ENCODE measurements around the gene YIF1A.
"Not testable (repeated sequence)": the region's sequence is repeated elsewhere in the genome, so short reads cannot be mapped to it uniquely, and the experiment has no call there.

Gene YIF1A

GRCh38 chr11:66311470-66311964 lies 22.6 kb upstream of the YIF1A start:
- peak overlapping the region; percentile 63 for H3K4me3 ChIP-seq (ENCODE audit: insufficient read depth, low read depth, low read length, poor library complexity, severe bottlenecking)
- DNase-seq: no peak
- H3K4me1 ChIP-seq (ENCODE audit: control insufficient read depth, insufficient read depth, low read length, poor library complexity, severe bottlenecking): peaks cover 12% of the 10 kb centered on the region
- H3K36me3 ChIP-seq (ENCODE audit: control insufficient read depth, insufficient read depth, low read length): no peaks in the 10 kb centered on the region
- H3K27ac ChIP-seq (ENCODE audit: insufficient read depth, low read length, poor library complexity, severe bottlenecking): peak overlapping the region; percentile 74
- H3K9me3 ChIP-seq (ENCODE audit: control insufficient read depth, low read length): no peaks in the 10 kb centered on the region
- H3K27me3 ChIP-seq (replicated peaks; ENCODE audit: control insufficient read depth, insufficient read depth, low read length, poor library complexity, severe bottlenecking): no peaks in the 10 kb centered on the region

DNA sequence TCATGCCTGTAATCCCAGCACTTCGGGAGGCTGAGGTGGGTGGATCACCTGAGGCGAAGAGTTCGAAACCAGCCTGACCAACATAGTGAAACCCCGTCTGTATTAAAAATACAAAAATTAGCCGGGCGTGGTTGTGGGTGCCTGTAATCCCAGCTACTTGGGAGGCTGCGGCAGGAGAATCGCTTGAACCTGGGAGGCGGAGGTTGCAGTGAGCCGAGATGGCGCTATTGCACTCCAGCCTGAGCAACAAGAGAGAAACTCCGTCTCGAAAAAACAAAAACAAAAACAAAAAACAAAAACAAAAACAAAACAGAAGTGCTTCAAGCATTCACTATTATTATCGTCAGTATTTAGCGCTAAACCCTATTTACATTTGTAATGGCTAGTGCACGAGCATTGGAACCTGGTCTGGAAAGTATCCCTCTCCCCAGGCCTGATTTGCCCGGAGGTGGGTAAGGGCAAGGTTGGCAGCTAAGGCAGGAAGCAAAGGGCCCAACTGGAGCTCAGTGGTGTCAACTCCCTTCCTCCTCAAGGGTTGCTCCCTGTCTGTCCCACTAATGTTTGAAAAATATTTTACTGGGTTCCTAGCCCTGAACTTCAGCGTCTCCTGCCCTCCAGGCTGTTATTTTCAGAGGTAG lies 22.0 kb upstream of the YIF1A start:
- not testable (repeated sequence) for DNase-seq; H3K9me3 ChIP-seq (ENCODE audit: control insufficient read depth, low read length); H3K27ac ChIP-seq (ENCODE audit: insufficient read depth, low read length, poor library complexity, severe bottlenecking); H3K36me3 ChIP-seq (ENCODE audit: control insufficient read depth, insufficient read depth, low read length); H3K27me3 ChIP-seq (replicated peaks; ENCODE audit: control insufficient read depth, insufficient read depth, low read length, poor library complexity, severe bottlenecking); H3K4me3 ChIP-seq (ENCODE audit: insufficient read depth, low read depth, low read length, poor library complexity, severe bottlenecking)
- H3K4me1 ChIP-seq (ENCODE audit: control insufficient read depth, insufficient read depth, low read length, poor library complexity, severe bottlenecking): peaks cover 12% of the 10 kb centered on the region

DNA sequence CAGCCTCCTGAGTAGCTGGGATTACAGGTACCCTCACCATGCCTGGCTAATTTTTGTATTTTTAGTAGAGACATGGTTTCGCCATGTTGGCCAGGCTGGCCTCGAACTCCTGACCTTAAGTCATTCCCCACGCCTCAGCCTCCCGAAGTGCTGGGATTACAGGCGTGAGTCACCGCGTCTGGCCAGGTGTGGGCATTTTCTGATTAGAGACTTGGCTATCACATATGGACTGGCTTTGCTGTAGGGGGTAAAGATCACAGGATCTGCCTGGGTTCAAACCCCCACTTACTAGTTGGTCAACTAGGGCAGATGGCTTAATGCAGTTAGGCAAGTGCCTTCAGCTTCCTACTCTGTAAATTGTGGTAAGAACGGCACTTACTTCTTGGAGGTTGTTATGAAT lies 21.4 kb upstream of the YIF1A start:
- no peaks in the 10 kb centered on the region for H3K9me3 ChIP-seq (ENCODE audit: control insufficient read depth, low read length)
- H3K27ac ChIP-seq (ENCODE audit: insufficient read depth, low read length, poor library complexity, severe bottlenecking): no peak overlapping the region
- peaks cover 12% of the 10 kb centered on the region for H3K4me1 ChIP-seq (ENCODE audit: control insufficient read depth, insufficient read depth, low read length, poor library complexity, severe bottlenecking)
- no peaks in the 10 kb centered on the region for H3K36me3 ChIP-seq (ENCODE audit: control insufficient read depth, insufficient read depth, low read length)
- H3K4me3 ChIP-seq (ENCODE audit: insufficient read depth, low read depth, low read length, poor library complexity, severe bottlenecking): no peak overlapping the region
- no peak for DNase-seq
- H3K27me3 ChIP-seq (replicated peaks; ENCODE audit: control insufficient read depth, insufficient read depth, low read length, poor library complexity, severe bottlenecking): no peaks in the 10 kb centered on the region

DNA sequence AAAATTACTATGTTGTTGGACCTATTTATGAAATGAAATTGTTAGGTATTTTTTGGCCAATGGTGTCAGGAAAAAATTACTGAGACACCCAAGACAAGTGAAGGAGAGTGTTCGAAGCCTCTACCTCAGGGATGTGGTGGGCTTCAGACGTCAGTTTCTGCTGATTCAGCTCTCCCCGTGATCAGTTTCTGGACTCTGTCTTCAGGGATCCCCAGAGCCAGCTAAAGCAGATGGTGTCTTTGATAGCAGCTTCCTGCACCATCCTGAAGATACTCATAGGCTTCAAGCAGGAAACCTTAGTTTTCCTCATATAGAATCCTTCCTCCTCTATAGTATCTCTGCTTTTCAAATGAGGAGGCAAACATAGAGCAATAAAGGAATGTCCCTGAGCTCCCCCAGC lies 20.5 kb upstream of the YIF1A start:
- Histone ChIP-seq H3K27me3 (replicated peaks; ENCODE audit: control insufficient read depth, insufficient read depth, low read length, poor library complexity, severe bottlenecking) (no peaks in the 10 kb centered on the region), H3K4me1 (ENCODE audit: control insufficient read depth, insufficient read depth, low read length, poor library complexity, severe bottlenecking) (peaks cover 12% of the 10 kb centered on the region), H3K4me3 (ENCODE audit: insufficient read depth, low read depth, low read length, poor library complexity, severe bottlenecking) (no peak overlapping the region), H3K27ac (ENCODE audit: insufficient read depth, low read length, poor library complexity, severe bottlenecking) (no peak overlapping the region), H3K36me3 (ENCODE audit: control insufficient read depth, insufficient read depth, low read length) (no peaks in the 10 kb centered on the region), H3K9me3 (ENCODE audit: control insufficient read depth, low read length) (no peaks in the 10 kb centered on the region)
- no peak for DNase-seq

GRCh38 chr11:66302656-66303055 lies 13.7 kb upstream of the YIF1A start:
- H3K9me3 ChIP-seq (ENCODE audit: control insufficient read depth, low read length): no peaks in the 10 kb centered on the region
- no peaks in the 10 kb centered on the region for H3K27me3 ChIP-seq (replicated peaks; ENCODE audit: control insufficient read depth, insufficient read depth, low read length, poor library complexity, severe bottlenecking)
- H3K4me3 ChIP-seq (ENCODE audit: insufficient read depth, low read depth, low read length, poor library complexity, severe bottlenecking): no peak overlapping the region
- no peak for DNase-seq
- H3K36me3 ChIP-seq (ENCODE audit: control insufficient read depth, insufficient read depth, low read length): no peaks in the 10 kb centered on the region
- H3K27ac ChIP-seq (ENCODE audit: insufficient read depth, low read length, poor library complexity, severe bottlenecking): no peak overlapping the region
- H3K4me1 ChIP-seq (ENCODE audit: control insufficient read depth, insufficient read depth, low read length, poor library complexity, severe bottlenecking): no peaks in the 10 kb centered on the region

DNA sequence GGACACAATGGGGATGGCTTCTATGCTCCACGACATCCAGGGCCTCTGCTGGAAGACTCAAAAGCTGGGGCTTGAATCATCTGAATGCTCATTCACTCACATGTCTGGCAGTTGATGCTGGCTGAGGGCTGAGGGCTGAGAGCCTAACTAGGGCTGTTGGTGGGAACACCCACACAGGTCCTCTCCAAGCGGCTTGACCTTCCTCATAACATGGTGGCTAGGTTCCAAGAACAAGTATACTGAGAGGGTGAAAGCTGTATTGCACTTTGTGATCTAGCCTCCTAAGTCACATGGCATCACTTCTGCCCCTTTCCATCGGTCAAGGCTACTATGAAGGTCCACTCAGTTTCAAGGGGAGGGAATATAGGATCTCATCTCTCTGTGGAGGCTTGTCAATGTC lies 10.2 kb upstream of the YIF1A start:
- H3K36me3 ChIP-seq (ENCODE audit: control insufficient read depth, insufficient read depth, low read length): no peaks in the 10 kb centered on the region
- no peaks in the 10 kb centered on the region for H3K27me3 ChIP-seq (replicated peaks; ENCODE audit: control insufficient read depth, insufficient read depth, low read length, poor library complexity, severe bottlenecking)
- H3K27ac ChIP-seq (ENCODE audit: insufficient read depth, low read length, poor library complexity, severe bottlenecking): no peak overlapping the region
- H3K9me3 ChIP-seq (ENCODE audit: control insufficient read depth, low read length): no peaks in the 10 kb centered on the region
- no peak for DNase-seq
- no peaks in the 10 kb centered on the region for H3K4me1 ChIP-seq (ENCODE audit: control insufficient read depth, insufficient read depth, low read length, poor library complexity, severe bottlenecking)
- H3K4me3 ChIP-seq (ENCODE audit: insufficient read depth, low read depth, low read length, poor library complexity, severe bottlenecking): no peak overlapping the region

DNA sequence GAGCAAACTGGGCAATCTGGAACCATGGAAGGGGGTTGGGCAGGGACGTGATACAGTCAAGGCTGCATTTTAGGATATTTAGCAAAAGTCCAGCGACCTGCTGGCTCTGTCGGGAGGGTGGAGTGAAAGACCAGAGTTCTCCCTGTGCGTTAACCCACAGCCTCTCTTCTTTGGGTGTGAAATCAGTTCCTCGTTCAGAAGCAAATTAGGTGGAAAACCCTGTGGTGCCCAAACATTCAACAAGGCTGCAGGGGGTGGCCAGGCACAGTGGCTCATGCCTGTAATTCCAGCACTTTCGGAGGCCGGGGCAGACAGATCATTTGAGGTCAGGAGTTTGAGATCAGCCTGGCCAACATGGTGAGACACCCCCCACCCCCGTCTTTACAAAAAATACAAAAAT lies 8.7 kb upstream of the YIF1A start:
- Histone ChIP-seq H3K4me1 (ENCODE audit: control insufficient read depth, insufficient read depth, low read length, poor library complexity, severe bottlenecking) (no peaks in the 10 kb centered on the region), H3K27me3 (replicated peaks; ENCODE audit: control insufficient read depth, insufficient read depth, low read length, poor library complexity, severe bottlenecking) (peaks cover under 1% of the 10 kb centered on the region), H3K4me3 (ENCODE audit: insufficient read depth, low read depth, low read length, poor library complexity, severe bottlenecking) (no peak overlapping the region), H3K27ac (ENCODE audit: insufficient read depth, low read length, poor library complexity, severe bottlenecking) (no peak overlapping the region), H3K36me3 (ENCODE audit: control insufficient read depth, insufficient read depth, low read length) (no peaks in the 10 kb centered on the region), H3K9me3 (ENCODE audit: control insufficient read depth, low read length) (no peaks in the 10 kb centered on the region)
- no peak for DNase-seq

DNA sequence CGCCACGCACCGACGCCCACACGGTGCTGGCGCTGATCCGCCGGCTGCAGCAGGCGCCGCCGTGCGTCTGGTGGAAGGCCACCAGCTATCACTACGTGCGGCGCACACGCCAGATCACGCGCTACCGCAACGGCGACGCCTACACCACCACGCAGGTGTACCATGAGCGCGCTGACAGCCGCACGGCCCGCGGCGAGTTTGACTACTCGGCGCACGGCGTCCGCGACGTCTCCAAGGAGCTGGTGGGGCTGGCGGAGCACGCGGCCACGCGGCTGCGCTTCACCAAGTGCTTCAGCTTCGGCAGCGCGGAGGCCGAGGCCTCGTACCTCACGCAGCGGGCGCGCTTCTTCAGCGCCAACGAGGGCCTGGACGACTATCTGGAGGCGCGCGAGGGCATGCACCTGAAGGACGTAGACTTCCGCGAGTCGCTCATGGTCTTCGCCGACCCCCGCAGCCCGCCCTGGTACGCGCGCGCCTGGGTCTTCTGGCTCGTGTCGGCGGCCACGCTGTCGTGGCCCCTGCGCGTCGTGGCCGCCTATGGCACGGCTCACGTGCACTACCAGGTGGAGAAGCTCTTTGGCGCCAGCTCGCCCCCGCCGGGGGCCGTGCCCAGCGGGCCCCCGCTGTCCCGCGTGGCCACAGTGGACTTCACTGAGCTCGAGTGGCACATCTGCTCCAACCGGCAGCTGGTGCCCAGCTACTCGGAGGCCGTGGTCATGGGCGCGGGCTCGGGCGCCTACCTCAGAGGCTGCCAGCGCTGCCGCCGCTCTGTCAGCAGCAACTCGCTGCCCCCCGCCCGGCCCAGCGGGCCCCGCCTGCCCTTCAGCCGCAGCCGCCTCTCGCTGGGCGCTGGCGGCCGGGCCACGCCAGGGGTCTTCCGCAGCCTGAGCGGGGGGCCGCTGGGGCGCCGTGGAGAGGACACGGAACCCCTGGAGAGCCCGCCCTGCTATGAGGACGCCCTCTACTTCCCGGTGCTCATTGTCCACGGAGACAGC lies 6.0 kb upstream of the YIF1A start:
- peaks cover 10% of the 10 kb centered on the region for H3K27me3 ChIP-seq (replicated peaks; ENCODE audit: control insufficient read depth, insufficient read depth, low read length, poor library complexity, severe bottlenecking)
- H3K4me3 ChIP-seq (ENCODE audit: insufficient read depth, low read depth, low read length, poor library complexity, severe bottlenecking): no peak overlapping the region
- no peak overlapping the region for H3K27ac ChIP-seq (ENCODE audit: insufficient read depth, low read length, poor library complexity, severe bottlenecking)
- peaks cover 10% of the 10 kb centered on the region for H3K4me1 ChIP-seq (ENCODE audit: control insufficient read depth, insufficient read depth, low read length, poor library complexity, severe bottlenecking)
- H3K9me3 ChIP-seq (ENCODE audit: control insufficient read depth, low read length): no peaks in the 10 kb centered on the region
- no peaks in the 10 kb centered on the region for H3K36me3 ChIP-seq (ENCODE audit: control insufficient read depth, insufficient read depth, low read length)
- DNase-seq: no peak

DNA sequence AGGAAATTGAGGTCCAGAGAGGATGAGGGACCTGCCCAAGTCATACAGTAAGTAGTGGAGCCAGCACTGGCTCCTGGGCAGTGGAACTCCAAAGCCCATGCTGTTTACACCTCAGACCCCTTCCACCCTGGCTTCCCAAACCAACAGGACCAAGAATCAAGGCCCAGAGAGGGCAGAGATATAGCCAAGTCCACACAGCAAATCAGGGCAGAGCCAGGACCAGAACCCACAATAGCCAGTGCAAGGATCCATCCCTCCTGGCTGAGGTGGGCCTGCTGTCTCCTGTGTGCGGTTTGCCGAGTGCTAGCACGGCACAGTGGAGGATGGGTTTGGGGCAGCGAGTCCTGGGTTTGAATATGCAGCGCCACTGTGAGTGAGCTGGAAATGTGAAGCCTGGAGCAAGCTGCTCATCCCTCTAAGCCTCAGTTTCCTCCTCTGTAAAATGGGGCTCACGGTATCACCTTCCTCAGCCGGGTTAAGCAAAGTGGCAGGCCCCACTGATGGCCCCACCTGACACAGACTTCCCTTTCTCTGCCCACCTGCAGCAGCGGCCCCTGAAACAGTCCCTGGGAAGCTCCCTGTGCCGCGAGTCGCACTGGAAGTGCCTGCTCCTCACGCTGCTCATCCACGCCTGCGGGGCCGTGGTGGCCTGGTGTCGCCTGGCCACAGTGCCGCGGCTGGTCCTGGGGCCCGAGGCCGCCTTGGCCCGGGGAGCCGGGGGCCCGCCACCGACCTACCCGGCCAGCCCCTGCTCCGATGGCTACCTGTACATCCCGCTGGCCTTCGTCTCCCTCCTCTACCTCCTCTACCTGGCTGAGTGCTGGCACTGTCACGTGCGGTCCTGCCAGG lies 5.1 kb upstream of the YIF1A start:
- Histone ChIP-seq H3K27me3 (replicated peaks; ENCODE audit: control insufficient read depth, insufficient read depth, low read length, poor library complexity, severe bottlenecking) (peaks cover 10% of the 10 kb centered on the region), H3K4me1 (ENCODE audit: control insufficient read depth, insufficient read depth, low read length, poor library complexity, severe bottlenecking) (peaks cover 17% of the 10 kb centered on the region), H3K4me3 (ENCODE audit: insufficient read depth, low read depth, low read length, poor library complexity, severe bottlenecking) (no peak overlapping the region), H3K36me3 (ENCODE audit: control insufficient read depth, insufficient read depth, low read length) (no peaks in the 10 kb centered on the region), H3K9me3 (ENCODE audit: control insufficient read depth, low read length) (no peaks in the 10 kb centered on the region), H3K27ac (ENCODE audit: insufficient read depth, low read length, poor library complexity, severe bottlenecking) (no peak overlapping the region)
- DNase-seq: no peak

All from effector memory CD4-positive, alpha-beta T cell (primary cell).